ENCODE measurements around the gene ZNF813.
A peak's percentile ranks its signal among the peaks of the same experiment; 100 is the strongest.
"Not testable (repeated sequence)": the region's sequence is repeated elsewhere in the genome, so short reads cannot be mapped to it uniquely, and the experiment has no call there.

Gene ZNF813

DNA sequence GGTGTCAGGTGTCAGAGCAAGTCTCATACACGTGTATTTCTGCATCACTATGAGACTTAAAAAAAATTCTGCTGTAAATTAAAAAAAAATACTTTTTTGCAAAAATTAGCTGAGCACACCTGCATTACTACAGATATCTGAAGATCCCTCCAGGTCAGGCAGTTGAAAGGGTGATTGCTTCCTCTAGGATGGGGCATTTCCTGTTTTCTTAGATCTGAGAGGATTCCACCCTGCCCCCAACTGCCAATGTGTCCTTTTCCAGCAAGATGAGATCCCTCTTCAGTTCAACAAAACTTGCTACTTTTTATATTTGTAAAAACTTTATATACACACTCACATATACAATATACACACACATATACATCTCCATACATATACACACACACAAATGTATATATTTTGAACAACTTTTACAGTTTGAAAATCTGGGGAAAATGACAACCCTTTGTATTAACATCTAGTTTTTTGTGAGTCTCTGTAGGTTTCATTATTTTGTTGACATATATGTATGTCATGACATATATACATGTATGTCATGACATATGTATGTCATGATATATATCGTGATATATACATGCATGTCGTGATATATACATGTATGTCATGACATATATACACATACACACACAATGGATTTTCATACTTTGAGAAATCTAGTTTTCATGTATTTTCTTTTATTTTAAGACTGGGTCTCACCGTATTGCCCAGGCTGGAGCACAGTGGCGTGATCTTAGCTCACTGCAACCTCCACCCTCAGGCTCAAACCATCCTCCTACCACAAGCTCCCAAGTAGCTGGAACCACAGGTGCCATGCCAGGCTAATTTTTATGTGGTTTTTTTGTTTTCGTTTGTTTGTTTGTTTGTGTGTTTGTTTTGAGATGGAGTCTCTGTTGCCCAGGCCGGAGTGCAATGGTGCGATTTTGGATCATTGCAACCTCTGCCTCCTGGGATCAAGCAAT lies 17.8 kb downstream of the ZNF813 start:
- FAIRE-seq: no peak

DNA sequence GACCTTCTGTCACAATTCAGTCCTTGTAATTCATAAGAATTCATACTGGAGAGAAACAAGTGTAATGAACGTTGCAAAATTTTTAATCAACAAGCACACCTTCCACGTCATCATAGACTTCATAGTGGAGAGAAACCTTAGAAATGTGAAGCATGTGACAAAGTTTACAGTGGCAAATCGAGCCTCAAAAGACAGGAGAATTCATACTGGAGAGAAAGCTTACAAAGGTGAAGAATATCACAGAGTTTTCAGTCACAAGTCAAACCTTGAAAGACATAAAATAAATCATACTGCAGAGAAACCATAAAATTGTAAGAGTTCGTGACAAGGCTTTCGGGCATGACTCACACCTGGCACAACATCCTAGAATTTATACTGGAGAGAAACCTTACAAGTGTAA lies 24.6 kb downstream of the ZNF813 start:
- no peak for FAIRE-seq

DNA sequence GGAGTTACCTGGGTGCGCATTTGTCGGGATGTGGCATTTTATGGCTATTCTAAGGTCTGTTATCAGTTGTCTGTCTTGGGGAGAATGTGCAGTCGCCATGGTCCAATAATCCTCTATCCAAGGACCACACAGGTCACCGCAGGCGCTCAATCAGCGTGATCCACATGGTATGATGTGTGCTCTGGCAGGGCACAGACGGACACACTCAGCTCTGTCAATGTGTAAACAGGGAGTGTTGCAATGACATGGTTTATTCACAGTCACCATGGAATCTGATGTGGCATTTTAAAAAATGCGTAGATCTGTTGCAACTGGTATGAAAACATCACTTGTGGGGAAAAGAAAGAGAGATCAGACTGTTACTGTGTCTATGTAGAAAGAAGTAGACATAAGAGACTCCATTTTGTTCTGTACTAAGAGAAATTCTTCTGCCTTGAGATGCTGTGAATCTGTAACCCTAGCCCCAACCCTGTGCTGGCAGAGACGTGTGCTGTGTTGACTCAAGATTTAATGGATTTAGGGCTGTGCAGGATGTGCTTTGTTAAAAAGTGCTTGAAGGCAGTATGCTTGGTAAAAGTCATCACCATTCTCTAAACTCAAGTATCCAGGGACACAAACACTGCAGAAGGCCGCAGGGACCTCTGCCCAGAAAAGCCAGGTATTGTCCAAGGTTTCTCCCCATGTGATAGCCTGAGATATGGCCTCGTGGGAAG lies 29.9 kb downstream of the ZNF813 start:
- not testable (repeated sequence) for FAIRE-seq

DNA sequence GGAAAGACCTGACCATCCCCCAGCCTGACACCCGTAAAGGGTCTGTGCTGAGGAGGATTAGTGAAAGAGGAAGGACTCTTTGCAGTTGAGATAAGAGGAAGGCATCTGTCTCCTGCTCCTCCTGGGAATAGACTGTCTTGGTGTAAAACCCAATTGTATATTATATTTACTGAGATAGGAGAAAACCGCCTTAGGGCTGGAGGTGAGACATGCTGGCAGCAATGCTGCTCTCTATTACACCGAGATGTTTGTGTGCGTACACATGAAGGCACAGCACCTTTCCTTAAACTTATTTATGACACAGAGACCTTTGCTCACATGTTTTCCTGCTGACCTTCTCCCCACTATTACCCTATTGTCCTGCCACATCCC lies 30.5 kb downstream of the ZNF813 start:
- FAIRE-seq: not testable (repeated sequence)

DNA sequence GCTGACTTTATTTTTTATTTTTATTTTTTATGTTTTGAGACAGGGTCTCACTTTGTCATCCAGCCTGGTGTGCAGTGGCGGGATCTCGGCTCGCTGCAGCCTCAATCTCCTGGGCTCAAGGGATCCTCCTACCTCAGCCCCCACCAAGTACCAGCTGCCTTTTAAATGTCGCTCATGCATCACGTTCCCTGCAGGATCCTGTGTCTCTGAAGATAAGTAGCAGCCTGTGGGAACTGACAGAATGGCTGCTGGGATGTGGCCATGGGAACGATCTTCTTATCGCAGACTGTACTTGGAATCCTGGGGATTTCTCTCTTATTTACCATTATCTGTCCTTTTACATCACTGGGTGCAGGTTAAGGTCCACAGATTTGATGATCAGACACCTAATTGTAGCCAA lies 35.6 kb downstream of the ZNF813 start:
- FAIRE-seq: not testable (repeated sequence)

DNA sequence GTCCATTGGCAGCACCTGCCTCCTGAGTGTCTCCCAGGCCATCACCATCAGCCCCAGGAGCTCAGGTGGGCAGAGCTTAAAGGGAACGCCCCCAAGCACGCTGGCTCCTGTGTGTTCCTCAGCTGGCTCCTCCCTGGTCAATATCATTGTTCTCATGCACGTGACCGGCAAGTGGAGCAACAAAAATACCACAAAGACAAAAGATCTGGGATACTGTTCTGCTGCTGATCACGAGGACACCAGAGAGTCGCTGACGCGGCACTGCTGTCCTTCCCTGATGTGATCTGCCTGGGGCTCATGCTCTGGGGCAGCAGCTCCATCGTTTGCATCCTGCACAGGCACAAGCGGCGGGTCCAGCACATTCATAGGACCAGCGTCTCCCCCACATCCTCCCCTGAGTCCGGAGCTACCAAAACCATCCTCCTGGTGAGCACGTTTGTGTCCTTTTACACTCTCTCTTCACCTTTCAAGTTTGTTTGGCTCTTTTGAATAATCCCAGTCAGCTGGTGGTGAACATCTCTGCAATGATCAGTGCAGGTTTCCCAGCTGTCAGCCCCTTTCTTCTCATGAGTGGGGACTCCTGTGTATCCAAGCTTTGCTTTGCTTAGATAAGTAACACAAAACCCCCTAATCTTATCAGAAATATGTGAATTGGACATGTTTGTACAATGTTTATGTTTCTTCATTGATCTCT lies 36.3 kb downstream of the ZNF813 start:
- FAIRE-seq: not testable (repeated sequence)

DNA sequence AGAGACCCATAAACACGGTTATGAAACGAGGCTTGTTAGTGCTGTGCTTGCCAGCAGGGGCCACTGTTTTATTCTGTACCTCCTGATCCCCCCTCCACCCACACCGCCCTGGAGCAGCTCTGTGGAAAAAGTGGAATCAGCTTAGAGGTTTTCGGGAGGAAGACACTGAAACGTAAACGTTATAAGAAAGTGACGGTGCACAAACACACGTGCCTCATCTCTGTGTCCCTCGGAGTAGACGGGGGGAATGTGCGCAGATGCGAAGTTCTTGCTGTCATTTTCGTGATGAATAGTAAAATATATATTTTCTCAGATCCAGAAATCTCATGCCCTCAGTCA lies 36.8 kb downstream of the ZNF813 start:
- FAIRE-seq: not testable (repeated sequence)

DNA sequence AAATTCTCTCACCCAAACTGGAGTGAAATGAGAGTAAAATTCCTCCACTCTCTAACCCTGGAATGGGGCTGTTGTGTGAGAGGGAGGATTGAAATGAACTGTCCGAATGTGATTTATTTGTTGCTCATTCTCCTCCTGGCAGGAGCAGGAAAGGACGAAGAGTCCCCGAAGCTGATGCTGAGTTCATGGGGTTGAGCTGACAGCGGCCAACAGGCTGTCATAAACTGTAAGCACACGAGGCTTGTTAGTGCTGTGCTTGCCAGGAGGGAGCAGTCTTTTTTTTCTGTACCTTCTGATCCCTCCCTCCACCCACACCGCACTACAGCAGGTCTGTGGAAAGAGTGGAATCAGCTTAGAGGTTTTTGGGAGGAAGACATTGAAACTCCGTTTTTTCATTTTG lies 37.4 kb downstream of the ZNF813 start:
- no peak for FAIRE-seq

DNA sequence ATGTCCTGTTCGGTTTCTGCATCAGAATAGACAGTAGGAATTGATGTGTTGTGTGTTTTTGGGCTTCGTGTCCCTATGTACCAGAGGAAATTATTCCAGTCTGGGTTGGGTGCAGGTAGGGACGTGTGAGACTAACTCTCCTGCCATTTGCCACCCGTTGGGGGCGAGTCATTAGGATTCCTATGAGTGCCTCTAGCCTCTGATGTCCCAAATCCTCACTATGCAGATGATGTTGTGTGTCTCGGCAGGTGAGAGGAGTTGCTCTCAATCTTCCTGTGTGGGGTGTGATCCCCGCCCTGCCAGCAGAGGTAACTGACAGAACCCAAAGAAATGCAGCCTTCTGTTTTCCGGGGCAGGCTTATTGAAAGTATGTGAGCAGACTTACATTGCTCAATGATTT lies 39.2 kb downstream of the ZNF813 start:
- FAIRE-seq: no peak

DNA sequence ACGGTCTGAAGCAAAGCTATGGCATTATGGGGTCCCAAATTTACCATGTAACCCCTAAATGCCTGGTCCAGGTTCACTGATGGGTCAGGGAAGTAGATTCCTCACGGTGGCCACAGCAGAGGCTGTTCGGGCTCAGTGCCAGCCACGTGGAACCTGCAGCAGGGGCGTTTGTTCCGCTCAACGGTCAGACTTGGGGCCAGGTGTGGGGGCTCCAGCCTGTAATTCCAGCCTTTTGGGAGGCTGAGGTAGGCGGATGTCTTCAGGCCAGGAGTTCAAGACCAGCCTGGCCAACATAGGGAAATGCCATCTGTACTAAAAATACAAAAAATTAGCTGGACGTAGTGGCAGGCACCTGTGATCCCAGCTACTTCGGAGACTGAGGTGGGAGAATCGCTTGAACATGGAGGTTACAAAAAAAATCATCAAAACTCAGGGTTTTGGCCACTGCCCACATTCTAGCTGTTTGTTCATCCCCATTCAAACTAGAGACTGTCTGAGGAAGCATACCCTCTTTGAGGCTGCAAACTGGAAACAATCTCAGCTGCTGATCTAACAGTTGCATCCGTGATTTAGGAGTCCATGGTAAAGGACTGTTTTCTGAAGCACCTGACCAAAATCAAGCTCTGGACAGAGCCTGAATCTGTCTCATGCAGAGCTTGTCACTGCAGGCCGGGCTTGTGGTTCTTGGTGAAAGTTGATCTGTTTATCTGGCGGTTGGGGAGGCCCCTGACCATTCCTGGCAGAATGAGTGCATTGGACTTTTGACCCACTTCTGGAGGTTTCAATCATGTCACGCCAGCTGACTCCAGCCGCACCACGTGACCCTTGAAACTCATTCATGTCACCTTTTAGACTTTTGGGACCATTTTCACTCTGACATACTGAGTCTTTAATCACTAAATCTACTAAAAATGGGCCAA lies 40.2 kb downstream of the ZNF813 start:
- FAIRE-seq: no peak

DNA sequence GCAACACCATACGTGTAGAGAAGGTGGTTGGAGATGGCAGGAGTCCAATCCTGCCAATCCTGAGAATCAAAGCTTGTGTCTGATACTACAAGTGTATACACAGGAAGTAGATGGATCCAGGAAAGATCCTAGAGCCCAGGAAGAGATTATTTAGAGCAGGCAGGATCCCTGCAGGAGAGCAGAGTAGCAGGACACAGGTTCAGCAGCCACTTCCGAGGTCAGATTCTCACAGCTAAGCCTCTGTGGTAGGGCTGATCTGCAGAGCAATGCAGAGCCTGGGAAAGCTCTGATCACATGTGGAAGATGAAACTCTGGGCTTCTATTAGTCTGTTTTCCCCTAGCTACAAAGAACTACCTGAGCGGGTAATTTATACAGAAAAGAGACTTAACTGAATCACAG lies 41.9 kb downstream of the ZNF813 start:
- FAIRE-seq: no peak

DNA sequence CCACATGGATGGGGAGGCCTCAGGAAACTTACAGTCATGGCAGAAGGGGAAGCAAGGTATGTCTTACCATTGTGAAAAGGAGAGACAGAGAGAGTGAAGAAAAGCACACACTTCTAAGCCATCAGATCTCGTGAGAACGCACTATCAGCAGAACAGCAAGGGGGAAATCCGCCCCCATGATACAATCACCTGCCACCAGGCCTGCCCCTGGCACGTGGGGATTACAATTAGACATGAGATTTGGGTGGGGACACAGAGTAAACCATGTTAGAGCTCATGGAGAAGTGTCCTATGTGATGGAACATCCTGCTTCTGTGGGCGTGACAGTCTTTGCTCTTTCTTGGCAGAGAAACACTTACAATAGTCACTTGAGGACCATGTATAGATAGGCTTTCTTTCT lies 42.3 kb downstream of the ZNF813 start:
- no peak for FAIRE-seq

DNA sequence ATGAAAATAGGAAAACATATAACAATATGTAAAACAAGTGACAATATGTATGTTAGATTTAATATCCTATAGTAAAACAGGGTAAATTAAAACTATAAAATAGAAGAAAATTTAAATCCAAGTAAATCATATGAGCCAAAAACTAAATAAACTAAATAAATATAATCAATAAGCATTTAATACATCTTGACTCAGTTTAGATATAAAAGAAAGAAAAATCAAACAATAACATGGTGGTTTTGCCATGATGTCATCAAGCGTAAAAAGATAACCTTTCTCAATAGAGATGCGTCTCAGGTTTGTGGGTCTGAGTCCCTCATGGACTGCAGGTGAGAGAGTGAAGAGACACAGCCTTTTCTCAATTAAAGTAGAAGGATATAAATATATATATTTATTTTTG lies 43.8 kb downstream of the ZNF813 start:
- FAIRE-seq: peak; percentile 75

DNA sequence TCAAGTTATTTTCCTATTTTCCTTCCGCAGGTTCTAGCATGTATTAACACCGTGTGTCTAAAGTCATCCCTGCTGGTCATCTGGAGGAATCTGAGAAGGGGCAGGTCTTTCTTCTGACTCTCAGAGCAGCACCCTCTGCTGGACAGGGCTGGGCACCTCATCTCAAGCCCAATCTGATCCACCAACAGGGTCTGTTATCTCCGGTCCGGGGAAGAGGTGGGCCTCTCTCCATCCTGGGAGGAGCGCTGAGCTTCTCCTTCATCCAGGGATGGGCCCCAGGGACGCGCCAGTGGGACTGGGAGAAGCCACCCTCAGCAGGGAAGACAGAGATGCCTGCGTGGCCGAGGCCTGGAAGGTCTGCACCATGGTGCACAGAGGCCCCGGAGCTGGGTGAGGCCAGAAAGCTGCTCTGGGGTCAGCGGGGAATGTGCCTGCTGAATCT lies 44.4 kb downstream of the ZNF813 start:
- FAIRE-seq: no peak

DNA sequence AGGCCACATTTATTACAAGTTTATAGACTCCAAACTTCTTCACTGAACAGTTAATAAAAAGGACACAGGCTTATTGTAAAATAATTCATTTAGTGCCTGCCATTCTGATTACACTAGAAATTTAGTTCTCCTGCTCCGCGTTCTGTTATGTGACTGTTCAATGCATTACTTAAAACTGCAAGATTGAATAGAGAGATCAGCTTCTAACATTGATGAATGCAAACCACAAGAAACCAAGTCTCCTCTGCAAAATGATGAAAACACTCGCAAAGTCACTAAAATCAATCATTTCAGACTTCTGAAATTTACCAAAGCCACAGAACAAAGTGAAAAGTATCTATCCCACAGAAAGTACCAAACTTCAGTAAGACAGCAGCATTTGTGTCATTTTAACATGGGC lies 47.5 kb downstream of the ZNF813 start:
- not testable (repeated sequence) for FAIRE-seq

DNA sequence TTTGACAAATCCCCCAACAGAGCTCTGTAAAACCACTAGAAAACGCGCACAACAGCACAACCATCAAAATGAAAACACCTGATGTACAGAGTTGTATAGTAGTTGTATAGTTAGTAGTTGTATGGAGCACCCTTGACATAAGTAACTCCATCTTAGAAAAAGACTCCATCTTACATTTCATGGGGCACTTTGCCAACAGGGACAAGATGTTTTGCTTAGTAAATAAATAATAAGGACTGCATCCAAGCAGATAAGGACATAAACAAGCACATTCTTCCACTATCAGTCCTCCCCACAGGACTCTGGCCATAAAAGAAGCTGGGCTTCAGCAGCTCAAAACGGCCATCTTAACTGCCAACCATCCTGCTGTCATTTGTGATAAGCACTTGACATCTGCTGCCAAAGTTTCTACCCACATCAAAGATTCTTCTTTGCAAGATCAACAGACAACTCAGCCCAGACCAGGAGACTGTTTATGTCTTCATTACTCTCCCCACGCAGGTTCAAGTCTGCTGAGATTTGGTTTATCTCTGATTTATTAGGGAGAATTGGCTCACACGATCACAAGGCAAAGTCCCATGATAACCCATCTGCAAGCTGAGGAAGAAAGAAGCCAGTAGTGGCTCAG lies 49.7 kb downstream of the ZNF813 start:
- no peak for FAIRE-seq

DNA sequence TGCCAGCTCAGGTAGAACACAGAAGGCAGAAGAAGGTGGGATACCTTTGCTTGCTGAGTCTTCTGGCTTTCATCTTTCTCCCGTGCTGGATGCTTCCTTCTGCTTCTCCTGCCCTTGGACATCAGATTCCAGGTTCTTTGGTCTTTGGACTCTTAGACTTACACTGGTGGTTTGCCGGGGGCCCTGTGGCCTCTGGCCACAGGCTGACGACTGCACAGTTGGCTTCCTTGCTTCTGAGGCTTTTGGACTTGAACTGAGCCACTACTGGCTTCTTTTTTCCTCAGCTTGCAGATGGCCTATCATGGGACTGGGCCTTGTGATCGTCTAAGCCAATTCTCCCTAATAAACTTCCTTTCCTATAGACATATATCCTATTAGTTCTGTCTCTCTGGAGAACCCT lies 50.6 kb downstream of the ZNF813 start:
- no peak for FAIRE-seq

DNA sequence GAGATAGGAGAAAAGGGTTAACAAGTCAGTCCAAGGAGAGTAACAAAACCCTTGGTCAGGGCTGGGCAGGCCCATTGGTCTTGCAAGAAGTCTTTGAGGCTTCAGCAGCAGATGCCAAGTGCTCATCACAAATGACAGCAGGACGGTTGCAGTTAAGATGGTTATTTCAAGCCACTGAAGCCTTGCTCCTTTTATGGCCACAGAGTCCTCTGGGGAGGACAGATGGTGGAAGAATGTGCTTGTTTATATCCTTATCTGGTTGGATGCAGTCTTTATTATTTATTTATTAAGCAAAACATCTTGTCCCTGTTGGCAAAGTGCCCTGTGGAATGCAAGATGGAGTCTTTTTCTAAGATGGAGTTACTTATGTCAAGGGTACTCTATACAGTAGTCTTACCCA lies 51.2 kb downstream of the ZNF813 start:
- FAIRE-seq: no peak

DNA sequence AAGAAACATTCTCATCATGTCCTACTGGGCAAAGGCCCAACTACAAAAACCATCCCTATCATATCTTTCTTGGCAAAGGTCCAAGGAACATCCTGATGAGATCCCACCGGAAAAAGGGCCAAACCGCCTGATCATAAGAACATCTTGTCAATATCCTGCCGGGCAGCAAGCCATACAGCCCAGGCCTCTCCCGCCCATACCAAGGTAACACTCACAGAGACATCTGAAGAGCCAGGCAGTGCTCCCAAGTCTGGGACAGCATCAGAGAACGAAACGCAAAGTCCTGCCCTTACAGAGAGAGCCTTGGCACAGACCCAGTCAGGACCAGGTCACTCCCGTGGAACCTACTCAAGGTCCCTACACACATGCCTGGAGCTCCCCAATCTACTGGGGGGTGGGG lies 51.9 kb downstream of the ZNF813 start:
- FAIRE-seq: no peak

DNA sequence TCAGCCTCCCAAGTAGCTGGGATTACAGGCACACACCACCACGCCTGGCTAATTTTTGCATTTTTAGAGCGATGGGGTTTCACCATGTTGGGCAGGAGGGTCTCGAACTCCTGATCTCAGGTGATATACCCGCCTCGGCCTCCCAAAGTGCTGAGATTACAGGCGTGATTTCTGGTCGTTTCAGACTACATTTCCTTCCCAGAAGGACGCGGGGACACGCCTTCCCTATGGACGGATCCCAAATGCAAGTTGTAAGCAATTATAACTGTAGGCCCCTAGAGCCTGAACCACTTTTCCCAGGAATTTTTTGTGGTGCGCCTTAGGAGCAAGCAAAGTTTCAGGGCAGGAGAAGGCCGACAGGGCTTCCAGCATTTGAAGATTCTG lies 52.6 kb downstream of the ZNF813 start:
- no peak for FAIRE-seq

DNA sequence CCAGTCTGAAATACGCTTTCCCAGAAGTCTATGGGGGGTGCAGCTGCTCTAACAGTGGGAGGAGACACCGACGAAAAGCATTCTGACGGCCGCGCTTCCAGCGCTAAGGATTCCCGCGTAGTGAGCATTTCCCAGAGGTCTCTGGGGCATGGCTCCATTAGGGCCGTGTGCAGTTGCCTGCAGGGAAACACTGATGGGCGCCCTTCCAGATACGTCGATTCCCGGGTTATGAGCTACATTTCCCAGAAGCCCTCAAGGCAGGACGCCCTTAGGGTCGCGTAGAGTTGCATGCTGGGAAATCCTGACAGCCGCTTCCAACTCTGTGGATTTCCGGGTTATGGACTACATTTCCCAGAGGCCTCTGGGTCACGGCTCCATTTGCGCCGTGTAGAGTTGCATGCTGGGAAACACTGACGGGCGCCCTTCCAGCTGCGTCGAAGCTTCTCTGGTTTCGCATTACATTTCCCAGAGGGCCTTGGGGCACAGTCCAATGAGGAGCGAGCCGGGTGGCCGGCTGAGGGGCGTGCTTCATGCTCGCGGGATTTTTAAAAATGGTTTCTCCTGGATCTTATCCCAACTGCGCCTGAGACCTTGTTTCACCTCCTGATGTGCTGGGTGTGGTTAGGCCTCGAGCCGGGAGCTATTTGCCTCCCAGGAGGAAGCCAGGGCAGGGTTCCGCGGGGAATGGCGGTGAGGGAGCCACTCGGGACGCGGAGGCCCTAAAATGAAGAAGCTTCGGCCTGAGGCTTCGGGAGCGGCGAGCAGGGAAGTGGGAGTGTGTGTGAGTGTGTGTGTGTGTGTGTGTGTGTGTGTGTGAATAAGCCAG lies 53.2 kb downstream of the ZNF813 start:
- peak; percentile 99 for FAIRE-seq
